ENCODE data around the gene HPS6.
"Not testable (repeated sequence)": the region's sequence is repeated elsewhere in the genome, so short reads cannot be mapped to it uniquely, and the experiment has no call there.

HPS6 gene

GRCh38 chr10:102064868-102065560, at the start of gene HPS6:
TSS of gene HPS6 (plus strand) at chr10:102065349. CDS start at chr10:102065475, 126 bp downstream.
- H3K4me3 ChIP-seq (ENCODE audit: low read depth, low read length) = peak within 1 kb of the TSS; percentile 86
- TF ChIP-seq CTCF (IDR thresholded peaks at IDR 0.05; ENCODE audit: low read depth, low read length, missing control alignments) = no peak
- peak; percentile 53 for DNase-seq (ENCODE audit: low read depth)

GRCh38 chr10:102016416-102016815, 48.7 kb upstream of the HPS6 start:
- H3K4me3 ChIP-seq (ENCODE audit: low read depth, low read length) = no peak overlapping the region
- no peak for TF ChIP-seq CTCF (IDR thresholded peaks at IDR 0.05; ENCODE audit: low read depth, low read length, missing control alignments)
- no peak for DNase-seq (ENCODE audit: low read depth)

- no peak for DNase-seq (ENCODE audit: low read depth)
- H3K4me3 ChIP-seq (ENCODE audit: low read depth, low read length) = no peak overlapping the region
- no peak for TF ChIP-seq CTCF (IDR thresholded peaks at IDR 0.05; ENCODE audit: low read depth, low read length, missing control alignments)
These were observed 47.9 kb upstream of the HPS6 start for GRCh38 chr10:102017295-102017694.

GRCh38 chr10:102020938-102021337, 44.2 kb upstream of the HPS6 start:
- no peak overlapping the region for H3K4me3 ChIP-seq (ENCODE audit: low read depth, low read length)
- TF ChIP-seq CTCF (IDR thresholded peaks at IDR 0.05; ENCODE audit: low read depth, low read length, missing control alignments) = no peak
- DNase-seq (ENCODE audit: low read depth) = no peak

GRCh38 chr10:102024799-102025198, 40.4 kb upstream of the HPS6 start:
- no peak overlapping the region for H3K4me3 ChIP-seq (ENCODE audit: low read depth, low read length)
- DNase-seq (ENCODE audit: low read depth) = no peak
- TF ChIP-seq CTCF (IDR thresholded peaks at IDR 0.05; ENCODE audit: low read depth, low read length, missing control alignments) = no peak

- no peak for TF ChIP-seq CTCF (IDR thresholded peaks at IDR 0.05; ENCODE audit: low read depth, low read length, missing control alignments)
- DNase-seq (ENCODE audit: low read depth) = no peak
- no peak overlapping the region for H3K4me3 ChIP-seq (ENCODE audit: low read depth, low read length)
These were observed 37.9 kb upstream of the HPS6 start for GRCh38 chr10:102027261-102027660.

GRCh38 chr10:102033787-102034186, 31.4 kb upstream of the HPS6 start:
- DNase-seq (ENCODE audit: low read depth) = no peak
- no peak overlapping the region for H3K4me3 ChIP-seq (ENCODE audit: low read depth, low read length)
- TF ChIP-seq CTCF (IDR thresholded peaks at IDR 0.05; ENCODE audit: low read depth, low read length, missing control alignments) = no peak

- not testable (repeated sequence) for H3K4me3 ChIP-seq (ENCODE audit: low read depth, low read length); DNase-seq (ENCODE audit: low read depth)
These were observed 29.3 kb upstream of the HPS6 start for GRCh38 chr10:102035807-102036206.
